ENCODE results near the gene SLC24A3. TPM values are rescaled to one million over a fixed set of nuclear protein-coding genes. Genes with fewer than 3 reads are reported as not detected.

The SLC24A3 gene
- total and polyA plus RNA-seq, 2 of the 13 experiments (the other 11 are each of a cell fraction or from before 2014, with no cell fraction given) = not detected

GRCh38 chr20:19710336-19711120, 498.1 kb downstream of the SLC24A3 start:
- BruUV-seq (replicated peaks) = no TSS peak

More at GRCh38 chr20:19710336-19711120, 498.1 kb downstream of the SLC24A3 start:
- in situ Hi-C loops (cut with HindIII; ENCODE audit: extremely low pct_ligation_motif_present, low pct_unique_long_range_greater_than_20kb) (no loop called here), intact Hi-C loops (cut with micrococcal nuclease; ENCODE audit: unreplicated experiment) (no loop called here)
- 39% methylated on average over 5 of the region's 5 CpGs for WGBS (ENCODE audit: low lambda C conversion rate)
- Histone ChIP-seq H3K9ac (ENCODE audit: insufficient read depth, low read depth, low read length) (no peak overlapping the region), H4K20me1 (ENCODE audit: insufficient read depth, low read length) (no peaks in the 10 kb centered on the region), H3K36me3 (replicated peaks in 1 of 2; ENCODE audit: control insufficient read depth in 1 of 2, insufficient read depth in 2 of 2, low read length in 2 of 2) (no peaks in the 10 kb centered on the region), H3K4me2 (ENCODE audit: low read depth, low read length) (no peak overlapping the region), H3K27me3 (ENCODE audit: control insufficient read depth in 1 of 2, insufficient read depth in 2 of 2, low read length in 2 of 2) (no peaks in the 10 kb centered on the region), H3K4me3 (replicated peaks in 1 of 3; ENCODE audit: insufficient read depth in 1 of 3, low read depth in 2 of 3, low read length in 3 of 3) (no peak overlapping the region), H3K4me1 (ENCODE audit: insufficient read depth, low read length) (peaks cover 17% of the 10 kb centered on the region), H2AFZ (ENCODE audit: low read length) (no peak overlapping the region), H3K79me2 (ENCODE audit: insufficient read depth, low read length) (no peaks in the 10 kb centered on the region), H3K9me3 (ENCODE audit: low read length) (no peaks in the 10 kb centered on the region), H3K27ac (ENCODE audit: extremely low read length, insufficient read depth, low read length) (no peak overlapping the region)
- TF ChIP-seq CHCHD3 (CRISPR knock-in tag; IDR thresholded peaks at IDR 0.05) = no peak
- no peak for TF ChIP-seq AGO1 (IDR thresholded peaks at IDR 0.05; ENCODE audit: low read depth, low read length, poor library complexity, severe bottlenecking)
- no peak for TF ChIP-seq FLYWCH1 (CRISPR knock-in tag; IDR thresholded peaks at IDR 0.05)
- TF ChIP-seq ZNF30 (CRISPR knock-in tag; IDR thresholded peaks at IDR 0.05) = no peak
- TF ChIP-seq SRSF9 (IDR thresholded peaks at IDR 0.05; ENCODE audit: borderline replicate concordance, insufficient read depth, low read depth, low read length, poor library complexity, severe bottlenecking) = no peak
- no peak for TF ChIP-seq PAX8 (CRISPR knock-in tag; IDR thresholded peaks at IDR 0.05; ENCODE audit: borderline replicate concordance)
- no peak for TF ChIP-seq TCF7L2 (IDR thresholded peaks at IDR 0.05; ENCODE audit: low read depth, low read length)
- no peak for TF ChIP-seq E2F1 (CRISPR knock-in tag; IDR thresholded peaks at IDR 0.05)
- TF ChIP-seq ZNF777 (CRISPR knock-in tag; IDR thresholded peaks at IDR 0.05) = no peak
- no peak for TF ChIP-seq KLF12 (CRISPR knock-in tag; IDR thresholded peaks at IDR 0.05; ENCODE audit: borderline replicate concordance)
- no peak for TF ChIP-seq ZNF720 (CRISPR knock-in tag; IDR thresholded peaks at IDR 0.05)
- no peak for TF ChIP-seq FUBP1 (CRISPR knock-in tag; IDR thresholded peaks at IDR 0.05; ENCODE audit: borderline replicate concordance)
- FAIRE-seq (no peak), ATAC-seq (no peak), DNase-seq (ENCODE audit: low spot score) (no peak)
- ChIA-PET CTCF (ENCODE audit: low intra/inter-chr PET ratio, low total read pairs) (no interaction called here), POLR2A (no interaction called here)
